Upper lobe of left lung (tissue), 6 donors: ENCODE measurements around the gene HS3ST6. TPM values are rescaled to one million over a fixed set of nuclear protein-coding genes. Genes with fewer than 3 reads are reported as not detected.

Experiments
- ATAC-seq, 2 donors: fragments of 200-7000 bp; cut with Tn5 transposase; one replicate each; pipeline ENCODE4 v1.9.1; 2022; ENCODE audit warnings: mild to moderate bottlenecking in 2 of 2, moderate library complexity in 2 of 2; ENCODE audit not compliant: low FRiP score in 2 of 2
- DNase-seq, 2 donors: peaks; one replicate each; pipeline ENCODE4 v3.0.0-alpha.2; 2019 to 2020
- H3K27ac ChIP-seq, 4 donors: fragments of 200-600 bp; sonication (generic); one replicate each; pipeline ENCODE4 v1.5.1; 2016 to 2019
- H3K27me3 ChIP-seq, 4 donors: fragments of 200-600 bp; sonication (generic); one replicate each; pipeline ENCODE4 v1.5.1; 2017 to 2019
- H3K36me3 ChIP-seq, 4 donors: fragments of 200-600 bp; sonication (generic); one replicate each; pipeline ENCODE4 v1.5.1; 2016 to 2019
- H3K4me1 ChIP-seq, 4 donors: fragments of 200-600 bp; sonication (generic); one replicate each; pipeline ENCODE4 v1.5.1; 2018 to 2019
- H3K4me3 ChIP-seq, 4 donors: fragments of 200-600 bp; sonication (generic); one replicate each; pipeline ENCODE4 v1.5.1; 2017 to 2019; ENCODE audit warnings: mild to moderate bottlenecking in 2 of 4, moderate library complexity in 1 of 4
- H3K9me3 ChIP-seq, 4 donors: fragments of 200-600 bp; sonication (generic); one replicate each; pipeline ENCODE4 v1.5.1; 2018 to 2019
- CTCF ChIP-seq, 6 experiments: fragments of 450-650 bp in 4 of 6; fragments of 200-600 bp in 2 of 6; sonication (generic) in 2 of 6; IDR thresholded peaks; one replicate each; pipeline ENCODE4 v1.5.1; 2016 to 2019; ENCODE audit warnings: antibody characterized with exemption in 6 of 6
- EP300 ChIP-seq, 4 donors: sonication (generic); formaldehyde crosslinking; IDR thresholded peaks; one replicate each; pipeline ENCODE4 v1.5.1; 2017; ENCODE audit warnings: antibody characterized with exemption in 4 of 4, control low read depth in 2 of 4
- POLR2A ChIP-seq, 4 donors: fragments of 450-650 bp; IDR thresholded peaks; one replicate each; pipeline ENCODE4 v1.5.1; 2016 to 2017; ENCODE audit warnings: antibody characterized with exemption in 4 of 4, mild to moderate bottlenecking in 2 of 4
- POLR2AphosphoS5 ChIP-seq, 2 donors: sonication (generic); formaldehyde crosslinking; IDR thresholded peaks; one replicate each; pipeline ENCODE4 v1.5.1; 2017; ENCODE audit warnings: antibody characterized with exemption in 2 of 2
- WGBS, 2 donors: methylation state at CpG; one replicate each; pipeline ENCODE4 v1.1.5; 2017 to 2018; 5-methylcytosine and 5-hydroxymethylcytosine counted together
- total RNA-seq, 6 donors: library from RNA; depleted of rRNA in 4 of 6; stranded (reverse); fragments of >200 nt in 4 of 6; gene quantifications; one replicate each; pipeline versions ENCODE4 v1.1.0 to v1.2.1, GENCODE V29; 2016 to 2021
- donor health status: DM: no; HTN: no; CAD: no; lungs with moderate emphysema.
- donor health status: DM: no; HTN: yes; CAD: no; lungs with severe emphysema.

Gene HS3ST6
- total RNA-seq, 6 donors from 2014 or later = 0.44 to 4.0 (median 0.95) TPM; not detected in 2

- ATAC-seq (no peak), DNase-seq (no peak)
- no peak overlapping the region for H3K27ac ChIP-seq
- TF ChIP-seq POLR2AphosphoS5 (IDR thresholded peaks at IDR 0.05) (no peak), POLR2A (IDR thresholded peaks at IDR 0.05) (no peak)
- H3K36me3 ChIP-seq = no peaks in the 10 kb centered on the region
- no peak overlapping the region for H3K4me3 ChIP-seq
- no peaks in the 10 kb centered on the region for H3K9me3 ChIP-seq
- 65 to 69% methylated on average over 2 to 7 of the region's 7 CpGs for WGBS, 2 donors
- H3K27me3 ChIP-seq = no peaks in the 10 kb centered on the region
- no peaks in the 10 kb centered on the region for H3K4me1 ChIP-seq
Observed at GRCh38 chr16:1950047-1950446, 31.8 kb upstream of the HS3ST6 start.

GRCh38 chr16:1949507-1949906 is 31.3 kb upstream of the HS3ST6 start:
- WGBS, 2 donors = 89% methylated on average over 10 to 11 of the region's 11 CpGs
- no peak for DNase-seq

GRCh38 chr16:1947369-1947670 is 29.1 kb upstream of the HS3ST6 start:
- TF ChIP-seq CTCF (IDR thresholded peaks at IDR 0.05) (no peak), POLR2A (IDR thresholded peaks at IDR 0.05) (no peak), EP300 (IDR thresholded peaks at IDR 0.05) (no peak), POLR2AphosphoS5 (IDR thresholded peaks at IDR 0.05) (no peak)
- Histone ChIP-seq H3K27me3 (no peaks in the 10 kb centered on the region), H3K36me3 (no peaks in the 10 kb centered on the region), H3K27ac (no peak overlapping the region), H3K9me3 (no peaks in the 10 kb centered on the region), H3K4me3 (no peak overlapping the region), H3K4me1 (peaks cover 3 to 15% (median 4%) of the 10 kb centered on the region in 4 donors)
- ATAC-seq (no peak), DNase-seq (no peak)
- 94% methylated on average over 3 to 9 of the region's 9 CpGs for WGBS, 2 donors

More at GRCh38 chr16:1949507-1949906, 31.3 kb upstream of the HS3ST6 start:
- Histone ChIP-seq H3K4me3 (no peak overlapping the region), H3K27ac (no peak overlapping the region), H3K4me1 (no peaks in the 10 kb centered on the region), H3K9me3 (no peaks in the 10 kb centered on the region), H3K27me3 (no peaks in the 10 kb centered on the region), H3K36me3 (no peaks in the 10 kb centered on the region)
- no peak for ATAC-seq
- TF ChIP-seq POLR2AphosphoS5 (IDR thresholded peaks at IDR 0.05) (no peak), POLR2A (IDR thresholded peaks at IDR 0.05) (no peak), EP300 (IDR thresholded peaks at IDR 0.05) (no peak), CTCF (IDR thresholded peaks at IDR 0.05) (no peak)

GRCh38 chr16:1946495-1947368 is 28.5 kb upstream of the HS3ST6 start:
- no peaks in the 10 kb centered on the region for H3K36me3 ChIP-seq
- TF ChIP-seq EP300 (IDR thresholded peaks at IDR 0.05) (no peak), POLR2A (IDR thresholded peaks at IDR 0.05) (no peak), POLR2AphosphoS5 (IDR thresholded peaks at IDR 0.05) (no peak)
- H3K4me1 ChIP-seq = peaks cover 8 to 21% (median 10%) of the 10 kb centered on the region in 4 donors
- 60 to 83% methylated on average over 1 to 38 of the region's 38 CpGs for WGBS, 2 donors
- H3K9me3 ChIP-seq = no peaks in the 10 kb centered on the region
- H3K27me3 ChIP-seq = no peaks in the 10 kb centered on the region
- H3K4me3 ChIP-seq = no peak overlapping the region
- DNase-seq (peak in 1 of 2 donors; percentile 83), ATAC-seq (no peak)
- no peak overlapping the region for H3K27ac ChIP-seq

- 85 to 90% methylated on average over 15 to 19 of the region's 19 CpGs for WGBS, 2 donors
- DNase-seq = no peak
Observed at GRCh38 chr16:1945559-1946391, 27.6 kb upstream of the HS3ST6 start.

More at GRCh38 chr16:1945559-1946391, 27.6 kb upstream of the HS3ST6 start:
- Histone ChIP-seq H3K27ac (no peak overlapping the region), H3K27me3 (no peaks in the 10 kb centered on the region), H3K4me1 (peaks cover 13 to 23% (median 14%) of the 10 kb centered on the region in 4 donors), H3K4me3 (no peak overlapping the region), H3K9me3 (no peaks in the 10 kb centered on the region), H3K36me3 (peaks cover 0 to 4% (median 3%) of the 10 kb centered on the region in 4 donors)
- no peak for TF ChIP-seq EP300 (IDR thresholded peaks at IDR 0.05)
- no peak for TF ChIP-seq POLR2A (IDR thresholded peaks at IDR 0.05)
- no peak for TF ChIP-seq CTCF (IDR thresholded peaks at IDR 0.05)
- no peak for TF ChIP-seq POLR2AphosphoS5 (IDR thresholded peaks at IDR 0.05)
- no peak for ATAC-seq
